Activated CD4-positive, alpha-beta T cell treated with anti-CD3 and anti-CD28 coated beads, Interleukin-2, amount 10 ng/mL, durations not matched to agents 7 days and 5 days (primary cell): ENCODE data around the gene PCAT6. TPM values are rescaled to one million over a fixed set of nuclear protein-coding genes. Genes with fewer than 3 reads are reported as not detected.
A peak's percentile ranks its signal among the peaks of the same experiment; 100 is the strongest.
"Not testable (repeated sequence)": the region's sequence is repeated elsewhere in the genome, so short reads cannot be mapped to it uniquely, and the experiment has no call there.

ENCODE experiments used
- CTCF ChIA-PET: fragments of 350-600 bp; sonication (Branson Sonifier 250); formaldehyde crosslinking; loops from one replicate; lab custom pipeline; 2021; ENCODE audit warnings: antibody characterized with exemption; lab: Charles Lee
- POLR2A ChIA-PET: fragments of 350-600 bp; sonication (Branson Sonifier 250); formaldehyde crosslinking; loops from one replicate; lab custom pipeline; 2021; ENCODE audit warnings: antibody characterized with exemption; lab: Charles Lee
- DNase-seq: peaks from one replicate; pipeline ENCODE4 v3.0.0-alpha.2; 2020
- H3K27ac Mint-ChIP-seq: one replicate; pipeline ENCODE4 v1.8.0; 2021; ENCODE audit warnings: mild to moderate bottlenecking, moderate library complexity, mixed read lengths
- H3K27me3 Mint-ChIP-seq: one replicate; pipeline ENCODE4 v1.8.0; 2021; ENCODE audit warnings: mixed read lengths
- H3K36me3 Mint-ChIP-seq: one replicate; pipeline ENCODE4 v1.8.0; 2021; ENCODE audit warnings: low read depth, mixed read lengths
- H3K4me1 Mint-ChIP-seq: one replicate; pipeline ENCODE4 v1.8.0; 2021; ENCODE audit warnings: mixed read lengths
- H3K4me3 Mint-ChIP-seq: one replicate; pipeline ENCODE4 v1.8.0; 2021; ENCODE audit warnings: mild to moderate bottlenecking, moderate library complexity, mixed read lengths
- H3K9me3 Mint-ChIP-seq: one replicate; pipeline ENCODE4 v1.8.0; 2021; ENCODE audit warnings: mixed read lengths
- total RNA-seq, 2 experiments: library from RNA; stranded (reverse); gene quantifications; one replicate each; pipeline ENCODE4 v1.2.3, GENCODE V29; 2021

The PCAT6 gene
- total RNA-seq, 2 experiments from 2014 or later = 0.29 TPM; not detected in 1

DNA sequence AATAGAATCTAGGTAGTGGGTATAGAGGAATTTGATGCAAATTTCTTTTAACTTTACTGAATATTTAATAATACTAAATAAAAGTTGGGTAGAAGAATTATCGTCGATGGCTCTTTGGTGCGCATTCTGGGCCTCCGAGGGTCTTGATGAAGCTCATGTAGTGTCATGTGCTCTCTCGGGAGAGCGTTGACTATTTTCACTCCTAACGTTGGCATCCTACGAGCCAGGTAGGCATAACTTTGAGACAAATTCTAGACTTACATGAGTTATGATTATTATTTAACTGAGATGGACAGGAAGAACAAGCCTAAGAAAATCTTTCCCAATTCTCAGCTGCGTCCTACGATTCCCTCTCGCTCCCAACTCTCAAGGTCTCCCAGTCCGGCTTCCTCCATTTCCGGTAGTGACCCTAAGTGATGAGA, 550 bp upstream of the PCAT6 start:
- Mint-ChIP-seq H3K4me3 (peak overlapping the region; percentile 91), H3K36me3 (peaks cover 3% of the 10 kb centered on the region), H3K27ac (peak overlapping the region; percentile 81), H3K9me3 (no peaks in the 10 kb centered on the region), H3K27me3 (peaks cover 30% of the 10 kb centered on the region), H3K4me1 (peaks cover 44% of the 10 kb centered on the region)
- ChIA-PET CTCF (interaction anchor here (0.7 to 1.4 kb wide), 4 partner anchors 18 to 44 kb away, joined by 3 read pairs; no protein-coding TSS in a partner anchor), POLR2A (no interaction called here)
- DNase-seq = no peak

GRCh38 chr1:202811296-202812175, 782 bp downstream of the PCAT6 start:
- H3K36me3 Mint-ChIP-seq = peaks cover 3% of the 10 kb centered on the region
- ChIA-PET POLR2A (no interaction called here), CTCF (interaction anchor here (1.6 to 1.8 kb wide), 2 partner anchors 16 to 24 kb away, joined by 5 read pairs; no protein-coding TSS in a partner anchor)
- H3K4me1 Mint-ChIP-seq = peaks cover 31% of the 10 kb centered on the region
- peak; percentile 37 for DNase-seq
- H3K9me3 Mint-ChIP-seq = no peaks in the 10 kb centered on the region
- H3K4me3 Mint-ChIP-seq = peak overlapping the region; percentile 91
- H3K27me3 Mint-ChIP-seq = peaks cover 39% of the 10 kb centered on the region
- peak overlapping the region; percentile 89 for H3K27ac Mint-ChIP-seq

DNA sequence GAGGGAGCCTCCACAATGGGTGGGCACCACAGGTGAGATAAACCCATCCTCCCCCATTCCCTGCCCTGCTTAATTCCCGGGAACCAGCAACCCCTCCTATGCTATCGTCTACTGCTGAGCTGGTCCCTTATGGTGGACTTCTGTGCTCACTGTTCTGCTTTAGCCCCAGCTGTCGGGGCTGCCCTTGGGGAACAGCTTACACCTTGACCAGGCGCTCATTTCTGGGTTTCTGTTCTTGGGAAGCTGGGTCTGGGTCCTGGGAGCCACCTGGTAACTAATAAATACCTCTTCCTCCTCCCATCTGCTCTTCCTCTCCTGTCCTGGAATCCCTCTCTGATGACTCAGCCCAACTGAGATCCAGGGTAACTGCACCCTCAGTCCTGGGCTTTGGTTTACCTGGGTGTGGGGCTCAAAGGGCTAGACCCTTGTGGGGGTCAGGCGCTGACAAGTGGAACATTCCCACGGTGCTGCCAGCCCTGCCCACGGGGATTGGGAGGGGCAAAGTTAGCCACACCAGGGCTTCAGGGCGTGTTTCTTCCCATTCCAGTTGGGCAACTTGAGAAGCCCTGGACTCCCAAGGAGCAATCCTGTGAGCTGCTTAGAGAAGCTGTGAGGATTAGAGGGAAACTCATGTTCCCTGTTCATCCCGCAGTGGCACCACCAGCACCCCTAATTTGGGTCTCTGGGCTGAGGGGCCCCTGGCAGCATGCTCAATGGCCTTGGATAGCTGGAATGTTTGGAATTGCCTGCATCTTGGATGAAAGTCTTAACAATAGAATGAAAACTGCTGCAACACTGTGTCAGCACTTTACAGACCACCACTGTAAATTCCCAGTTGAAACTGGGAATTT, 1.6 kb downstream of the PCAT6 start:
- Mint-ChIP-seq H3K36me3 (peaks cover 3% of the 10 kb centered on the region), H3K9me3 (no peaks in the 10 kb centered on the region), H3K27me3 (peaks cover 42% of the 10 kb centered on the region), H3K4me3 (peak overlapping the region; percentile 91), H3K27ac (no peak overlapping the region), H3K4me1 (peaks cover 30% of the 10 kb centered on the region)
- DNase-seq = no peak
- CTCF ChIA-PET = interaction anchor here (1.5 to 1.8 kb wide), 3 partner anchors 11 to 23 kb away, joined by 3 to 5 read pairs (median 5); no protein-coding TSS in a partner anchor
- POLR2A ChIA-PET = no interaction called here

DNA sequence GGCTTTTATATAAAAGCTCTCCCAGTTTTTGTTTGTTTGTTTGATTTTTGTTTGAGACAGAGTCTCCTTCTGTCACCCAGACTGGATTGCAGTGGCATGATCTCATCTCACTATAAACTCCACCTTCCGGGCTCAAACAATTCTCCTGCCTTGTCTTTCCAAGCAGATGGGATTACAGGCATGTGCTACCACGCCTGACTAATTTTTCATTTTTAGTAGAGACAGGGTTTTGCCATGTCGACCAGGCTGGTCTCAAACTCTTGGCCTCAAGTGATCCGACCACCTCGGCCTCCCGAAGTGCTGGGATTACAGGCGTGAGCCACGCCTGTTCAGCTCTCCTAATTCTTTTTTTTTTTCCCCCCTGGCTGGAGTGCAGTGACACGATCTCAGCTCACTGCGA, 4.4 kb downstream of the PCAT6 start:
- Mint-ChIP-seq H3K36me3 (peaks cover 3% of the 10 kb centered on the region), H3K9me3 (no peaks in the 10 kb centered on the region), H3K4me3 (no peak overlapping the region), H3K27me3 (peaks cover 48% of the 10 kb centered on the region), H3K4me1 (peaks cover 14% of the 10 kb centered on the region), H3K27ac (no peak overlapping the region)
- ChIA-PET CTCF (interaction anchor here (1.3 to 2.4 kb wide), 2 partner anchors 9 to 20 kb away, joined by 3 to 7 read pairs; no protein-coding TSS in a partner anchor), POLR2A (no interaction called here)
- DNase-seq = no peak

DNA sequence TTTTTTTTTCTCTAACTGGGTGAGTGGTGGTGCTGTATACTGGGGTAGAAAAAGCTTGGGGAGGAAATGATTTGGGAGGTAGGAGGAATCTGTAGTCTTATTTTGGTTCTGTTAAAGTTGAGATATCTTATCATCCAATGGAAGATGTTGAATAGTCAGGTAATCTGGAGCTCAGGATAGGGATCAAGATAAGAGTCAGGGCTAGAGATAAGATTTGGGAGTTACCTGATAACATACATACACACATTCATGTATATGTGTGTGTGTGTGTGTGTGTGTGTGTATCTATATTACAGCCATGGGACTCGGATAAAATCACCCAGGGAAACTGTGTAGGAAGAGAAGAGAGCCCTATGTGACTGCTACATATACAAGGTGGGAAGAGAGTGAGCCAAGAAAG, 8.1 kb downstream of the PCAT6 start:
- no peak overlapping the region for H3K27ac Mint-ChIP-seq
- no peaks in the 10 kb centered on the region for H3K4me1 Mint-ChIP-seq
- no peak overlapping the region for H3K4me3 Mint-ChIP-seq
- CTCF ChIA-PET = no interaction called here
- POLR2A ChIA-PET = no interaction called here
- DNase-seq = no peak
- no peaks in the 10 kb centered on the region for H3K36me3 Mint-ChIP-seq
- H3K27me3 Mint-ChIP-seq = peaks cover 34% of the 10 kb centered on the region
- H3K9me3 Mint-ChIP-seq = no peaks in the 10 kb centered on the region

DNA sequence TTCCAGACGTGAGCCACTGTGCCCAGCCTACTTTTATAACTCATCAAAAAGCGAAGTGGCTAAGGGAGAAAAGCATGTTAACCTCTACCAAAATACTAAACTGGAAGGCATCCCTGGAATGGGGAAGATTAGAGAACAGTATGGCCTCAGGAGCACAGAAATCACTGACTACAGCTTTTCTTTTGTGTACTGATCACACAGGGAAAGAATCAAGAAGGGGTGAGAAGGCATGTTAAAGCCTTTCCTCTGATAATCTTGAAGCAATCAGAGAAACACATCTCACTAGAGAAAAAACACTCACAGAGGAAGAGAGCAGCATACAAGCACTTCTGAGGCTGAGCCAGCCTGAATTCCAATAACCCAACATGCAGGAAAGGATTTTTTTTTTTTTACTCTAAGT, 10.7 kb downstream of the PCAT6 start:
- ChIA-PET POLR2A (no interaction called here), CTCF (no interaction called here)
- Mint-ChIP-seq H3K4me1 (no peaks in the 10 kb centered on the region), H3K27me3 (peaks cover 31% of the 10 kb centered on the region), H3K36me3 (no peaks in the 10 kb centered on the region), H3K4me3 (no peak overlapping the region), H3K27ac (no peak overlapping the region), H3K9me3 (no peaks in the 10 kb centered on the region)
- DNase-seq = no peak

- H3K27me3 Mint-ChIP-seq = peaks cover 19% of the 10 kb centered on the region
- H3K36me3 Mint-ChIP-seq = no peaks in the 10 kb centered on the region
- no peak overlapping the region for H3K27ac Mint-ChIP-seq
- no peaks in the 10 kb centered on the region for H3K9me3 Mint-ChIP-seq
- no peak for DNase-seq
- no peak overlapping the region for H3K4me3 Mint-ChIP-seq
- CTCF ChIA-PET = no interaction called here
- no peaks in the 10 kb centered on the region for H3K4me1 Mint-ChIP-seq
- POLR2A ChIA-PET = no interaction called here
These were observed 15.0 kb downstream of the PCAT6 start for GRCh38 chr1:202825748-202826147.

DNA sequence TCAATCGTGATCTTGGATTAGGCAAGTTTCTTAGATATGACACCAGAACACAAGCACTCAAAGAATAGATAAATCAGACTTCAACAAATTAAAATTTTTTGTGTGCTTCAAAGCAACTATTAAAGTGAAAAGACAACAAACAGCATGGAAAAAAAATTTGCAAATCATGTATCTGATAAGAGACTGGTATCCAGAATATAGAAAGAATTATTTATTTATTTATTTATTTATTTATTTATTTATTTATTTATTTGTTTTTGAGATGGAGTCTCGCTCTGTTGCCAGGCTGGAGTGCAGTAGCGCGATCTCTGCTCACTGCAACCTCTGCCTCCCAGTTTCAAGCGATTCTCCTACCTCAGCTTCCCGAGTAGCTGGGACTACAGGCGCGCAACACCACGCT, 18.5 kb downstream of the PCAT6 start:
- DNase-seq, CTCF ChIA-PET, H3K4me3 Mint-ChIP-seq, H3K9me3 Mint-ChIP-seq, POLR2A ChIA-PET, H3K36me3 Mint-ChIP-seq, H3K27ac Mint-ChIP-seq: not testable (repeated sequence)
- peaks cover 11% of the 10 kb centered on the region for H3K4me1 Mint-ChIP-seq
- H3K27me3 Mint-ChIP-seq = peaks cover 14% of the 10 kb centered on the region

GRCh38 chr1:202831906-202832305, 21.2 kb downstream of the PCAT6 start:
- no peak overlapping the region for H3K27ac Mint-ChIP-seq
- ChIA-PET CTCF (interaction anchor here (0.5 to 1.4 kb wide), 2 partner anchors 12 to 28 kb away, joined by 3 to 4 read pairs; no protein-coding TSS in a partner anchor), POLR2A (no interaction called here)
- DNase-seq = no peak
- peaks cover 38% of the 10 kb centered on the region for H3K4me1 Mint-ChIP-seq
- H3K4me3 Mint-ChIP-seq = no peak overlapping the region
- H3K36me3 Mint-ChIP-seq = no peaks in the 10 kb centered on the region
- peaks cover 4% of the 10 kb centered on the region for H3K27me3 Mint-ChIP-seq
- H3K9me3 Mint-ChIP-seq = no peaks in the 10 kb centered on the region

DNA sequence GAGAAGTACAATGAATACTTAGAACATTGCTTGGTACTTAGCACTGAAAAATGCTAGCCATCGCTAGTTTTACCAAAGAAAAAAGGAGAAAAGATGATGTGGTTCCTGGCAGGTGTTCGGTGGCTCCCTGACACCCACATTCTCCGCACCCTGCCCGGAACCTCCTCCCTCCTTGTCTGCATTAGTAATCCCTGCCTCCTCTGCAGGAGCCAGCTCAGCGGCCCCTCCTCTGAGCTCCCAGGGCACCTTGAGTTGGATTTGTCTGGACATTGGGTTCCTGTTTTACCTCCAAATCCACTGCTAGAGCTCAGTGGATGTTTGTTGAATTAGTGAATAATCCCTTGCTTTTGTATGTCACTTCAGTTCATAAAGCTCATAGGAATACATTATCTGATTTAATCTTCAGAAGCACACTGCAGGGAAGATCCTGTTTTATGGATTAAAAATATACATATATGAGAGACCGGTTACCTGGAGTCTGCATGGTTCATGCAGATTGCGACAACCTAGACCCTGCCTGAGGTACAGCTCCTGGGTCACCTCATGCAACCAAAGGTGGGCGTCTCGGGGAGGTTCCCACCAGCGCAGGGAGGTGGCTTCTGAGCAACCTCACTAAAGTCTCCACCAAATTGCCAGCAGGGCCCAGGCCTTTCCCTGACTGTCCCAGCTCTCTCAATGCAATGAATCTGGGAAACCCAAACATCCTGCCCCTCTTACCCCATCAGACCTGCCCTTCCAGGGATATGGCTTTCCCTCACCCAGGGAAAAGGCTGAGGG, 24.2 kb downstream of the PCAT6 start:
- ChIA-PET CTCF (interaction anchor here (0.6 to 2.3 kb wide), 6 partner anchors 11 to 37 kb away, joined by 3 to 7 read pairs (median 5); no protein-coding TSS in a partner anchor), POLR2A (no interaction called here)
- no peaks in the 10 kb centered on the region for H3K9me3 Mint-ChIP-seq
- peaks cover 2% of the 10 kb centered on the region for H3K27me3 Mint-ChIP-seq
- H3K4me1 Mint-ChIP-seq = peaks cover 51% of the 10 kb centered on the region
- peak overlapping the region; percentile 18 for H3K4me3 Mint-ChIP-seq
- no peak for DNase-seq
- no peaks in the 10 kb centered on the region for H3K36me3 Mint-ChIP-seq
- H3K27ac Mint-ChIP-seq = peak overlapping the region; percentile 21

DNA sequence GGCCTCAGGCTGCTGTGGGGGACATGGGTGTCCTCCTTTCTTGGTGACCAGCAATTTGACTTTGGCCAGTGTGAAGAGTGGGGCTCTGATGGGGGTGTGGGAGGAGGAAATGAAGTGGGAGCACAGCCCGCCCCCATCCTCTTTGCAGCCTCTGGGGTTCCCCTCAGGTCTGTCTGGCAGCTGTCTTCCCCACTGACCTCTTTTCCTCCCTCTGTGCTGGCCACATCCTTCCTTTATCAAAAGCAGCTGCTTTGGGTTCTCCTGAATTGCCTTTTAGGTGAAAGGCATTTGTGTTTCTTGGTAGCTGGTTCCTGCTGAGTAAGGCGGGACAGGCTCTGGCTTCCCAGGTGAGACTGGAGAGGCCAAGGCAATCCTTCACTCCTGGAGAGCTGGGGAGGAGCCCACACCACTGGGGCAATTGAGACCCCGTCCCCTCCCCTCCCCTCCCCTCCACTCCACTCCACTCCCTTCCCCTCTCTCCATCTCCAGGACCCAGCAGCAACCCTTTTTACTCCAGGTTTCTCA, 24.9 kb downstream of the PCAT6 start:
- ChIA-PET CTCF (interaction anchor here (0.5 to 2.3 kb wide), 9 partner anchors 10 to 86 kb away, joined by 3 to 7 read pairs (median 3); no protein-coding TSS in a partner anchor), POLR2A (no interaction called here)
- H3K27me3 Mint-ChIP-seq = peaks cover 2% of the 10 kb centered on the region
- H3K4me1 Mint-ChIP-seq = peaks cover 51% of the 10 kb centered on the region
- no peaks in the 10 kb centered on the region for H3K36me3 Mint-ChIP-seq
- H3K27ac Mint-ChIP-seq = peak overlapping the region; percentile 2
- no peaks in the 10 kb centered on the region for H3K9me3 Mint-ChIP-seq
- H3K4me3 Mint-ChIP-seq = peak overlapping the region; percentile 18
- DNase-seq = peak; percentile 46
